Heart left ventricle (tissue), 13 donors: Measurements from ENCODE around the gene STXBP6.

Source experiments
- CTCF ChIP-seq, 12 donors: fragments of 200-600 bp; sonication (generic) in 4 of 12; IDR thresholded peaks; one replicate each; pipeline versions ENCODE4 v1.5.0 to v1.8.0; 2018 to 2022; ENCODE audit warnings: antibody characterized with exemption in 12 of 12, mild to moderate bottlenecking in 5 of 12
- POLR2A ChIP-seq, 2 donors: fragments of 450-650 bp; IDR thresholded peaks; one replicate each; pipeline ENCODE4 v1.6.1; 2017; ENCODE audit warnings: antibody characterized with exemption in 2 of 2, mild to moderate bottlenecking in 2 of 2, moderate library complexity in 2 of 2
- donor health status: ischemic (EF 13 %, LVEDD 7.1; RV severe dilation, severe dysfunction).
- donor health status: DM: no; HTN: yes; CAD: no.
- donor health status: DM: no; HTN: no; CAD: no.
- donor health status: ischemic (EF 25% LVEDD 6.9; RV normal size, moderate dysfunction).
- donor health status: ischemic (EF 25% LVEDD 5.7; RV mildly dilated, moderate dysfunction).
- donor health status: ischemic (EF 35%, LVEDD 5.7; RV mildly dilated, moderate dysfunction).
- donor health status: nonischemic (EF 11% LVEDD 7.7; RV severe dilation, severe dysfunction).
- donor health status: DM: yes; HTN: yes; CAD: no.
- donor health status: PGD.
- donor health status: ischemic (EF 29% LVEDD 5.4; RV normal size, mild dysfunction).
- donor health status: nonischemic (EF 23%, LVEDD 6.1; RV moderate dilation, normal function).

- TF ChIP-seq POLR2A (IDR thresholded peaks at IDR 0.05) (no peak), CTCF (IDR thresholded peaks at IDR 0.05) (no peak)
These were observed 159.2 kb downstream of the STXBP6 start for GRCh38 chr14:24890716-24891115.
